ENCODE results near the gene ADRA2C.

- TF ChIP-seq CTCF (IDR thresholded peaks at IDR 0.05) (no peak), PBX3 (IDR thresholded peaks at IDR 0.05) (no peak), HOXA7 (CRISPR knock-in tag; IDR thresholded peaks at IDR 0.05) (no peak), MAZ (IDR thresholded peaks at IDR 0.05; ENCODE audit: borderline replicate concordance, low read depth, low read length) (no peak), FOSB (CRISPR knock-in tag; IDR thresholded peaks at IDR 0.05) (no peak), POLR2A (IDR thresholded peaks at IDR 0.05; ENCODE audit: low read length) (no peak), TP53 (CRISPR knock-in tag; IDR thresholded peaks at IDR 0.05) (no peak), REST (IDR thresholded peaks at IDR 0.05) (no peak), HDAC2 (IDR thresholded peaks at IDR 0.05) (no peak), KDM5A (IDR thresholded peaks at IDR 0.05) (no peak), POLR2AphosphoS2 (conservative IDR thresholded peaks at IDR 0.05; ENCODE audit: low read length) (no peak), MYC (IDR thresholded peaks at IDR 0.05; ENCODE audit: borderline replicate concordance, low read length) (no peak), SMC3 (IDR thresholded peaks at IDR 0.05) (no peak)
Measured at GRCh38 chr4:3744901-3745300, 21.3 kb upstream of the ADRA2C start.
